Activated CD4-positive, CD25-positive, alpha-beta regulatory T cell treated with anti-CD3 and anti-CD28 coated beads, Interleukin-2, amount 50 U/mL, for 72 hours (primary cell): ENCODE data around the gene SMIM29.
A peak's percentile ranks its signal among the peaks of the same experiment; 100 is the strongest.
"Not testable (repeated sequence)": the region's sequence is repeated elsewhere in the genome, so short reads cannot be mapped to it uniquely, and the experiment has no call there.

ENCODE experiments used
- DNase-seq: peaks from one replicate; pipeline ENCODE4 v3.0.0; 2021

Gene SMIM29

DNA sequence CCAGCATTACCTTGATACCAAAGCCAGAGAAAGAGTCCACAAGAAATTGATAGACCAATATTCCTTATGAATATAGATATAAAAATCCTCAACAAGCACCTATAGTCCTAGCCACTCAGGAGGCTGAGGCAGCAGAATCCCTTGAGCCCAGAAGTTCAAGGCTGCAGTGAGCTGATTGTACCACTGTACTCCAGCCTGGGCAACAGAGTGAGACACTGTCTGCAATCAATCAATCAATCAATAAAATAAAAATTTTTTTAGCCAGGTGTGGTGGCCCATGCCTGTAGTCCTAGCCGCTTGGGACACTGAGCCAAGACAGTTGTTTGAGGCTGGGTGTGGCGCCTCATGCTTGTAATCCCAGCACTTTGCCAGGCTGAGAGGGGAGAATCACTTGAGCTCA, 18.9 kb upstream of the SMIM29 start:
- DNase-seq = no peak

DNA sequence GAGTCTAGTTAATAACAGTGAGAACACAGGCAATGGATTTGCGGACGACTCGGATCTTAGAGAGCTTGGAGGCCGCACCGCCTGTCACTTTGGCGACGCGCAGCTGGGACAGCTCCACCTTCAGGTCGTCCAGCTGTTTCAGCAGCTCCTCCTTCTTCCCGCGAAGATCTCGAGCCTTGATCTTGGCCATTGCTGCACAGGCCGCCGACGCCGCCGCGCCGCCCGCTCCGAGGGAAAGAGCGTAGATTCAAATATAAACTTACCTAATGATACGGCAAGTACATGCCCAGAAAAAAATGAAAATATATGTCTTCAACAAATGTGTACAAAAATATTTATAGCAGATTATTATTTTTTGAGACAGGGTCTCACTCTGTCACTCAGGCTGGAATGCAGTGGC, 14.7 kb upstream of the SMIM29 start:
- not testable (repeated sequence) for DNase-seq

DNA sequence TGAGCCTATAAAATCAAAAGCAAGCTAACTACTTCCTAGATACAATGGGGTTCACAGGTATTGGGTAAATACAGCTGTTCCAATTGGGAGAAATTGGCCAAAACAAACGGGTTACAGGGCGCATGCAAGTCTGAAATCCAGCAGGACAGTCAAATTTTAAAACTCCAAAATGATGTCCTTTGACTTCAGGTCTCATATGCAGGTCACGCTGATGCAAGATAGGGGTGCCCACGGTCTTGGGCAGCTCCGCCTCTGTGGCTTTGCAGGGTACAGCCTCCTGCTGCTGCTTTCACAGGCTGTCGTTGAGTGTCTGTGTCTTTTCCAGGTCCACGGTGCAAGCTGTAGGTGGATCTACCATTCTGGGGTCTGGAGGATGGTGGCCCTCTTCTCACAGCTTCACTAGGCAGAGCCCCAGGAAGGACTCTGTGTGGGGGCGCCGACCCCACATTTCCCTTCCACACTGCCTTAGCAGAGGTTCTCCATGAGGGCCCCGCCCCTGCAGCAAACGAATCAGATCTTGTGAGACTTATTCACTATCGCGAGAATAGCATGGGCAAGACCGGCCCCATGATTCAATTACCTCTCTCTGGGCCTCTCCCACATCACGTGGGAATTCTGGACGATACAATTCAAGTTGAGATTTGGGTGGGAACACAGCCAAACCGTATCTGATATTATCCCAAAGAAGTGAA, 11.9 kb upstream of the SMIM29 start:
- DNase-seq = no peak

DNA sequence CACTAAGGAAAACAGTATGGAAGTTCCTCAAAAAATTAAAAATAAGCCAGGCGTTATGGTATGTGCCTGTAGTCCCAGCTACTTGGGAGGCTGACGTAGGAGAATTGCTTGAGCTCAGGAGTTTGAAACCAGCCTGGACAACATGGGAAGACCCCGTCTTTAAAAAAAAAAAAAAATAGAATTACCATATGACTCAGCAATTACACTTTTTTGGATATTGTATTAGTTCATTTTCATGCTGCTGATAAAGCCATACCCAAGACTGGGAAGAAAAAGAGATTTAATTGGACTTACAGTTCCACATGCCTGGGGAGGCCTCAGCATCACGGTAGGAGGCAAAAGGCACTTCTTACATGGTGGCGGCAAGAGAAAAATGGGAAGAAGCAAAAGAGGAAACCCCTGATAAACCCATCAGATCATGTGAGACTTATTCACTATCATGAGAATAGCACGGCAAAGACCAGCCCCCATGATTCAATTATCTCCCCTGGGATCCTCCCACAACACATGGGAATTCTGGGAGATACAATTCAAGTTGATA, 10.8 kb upstream of the SMIM29 start:
- DNase-seq = no peak

DNA sequence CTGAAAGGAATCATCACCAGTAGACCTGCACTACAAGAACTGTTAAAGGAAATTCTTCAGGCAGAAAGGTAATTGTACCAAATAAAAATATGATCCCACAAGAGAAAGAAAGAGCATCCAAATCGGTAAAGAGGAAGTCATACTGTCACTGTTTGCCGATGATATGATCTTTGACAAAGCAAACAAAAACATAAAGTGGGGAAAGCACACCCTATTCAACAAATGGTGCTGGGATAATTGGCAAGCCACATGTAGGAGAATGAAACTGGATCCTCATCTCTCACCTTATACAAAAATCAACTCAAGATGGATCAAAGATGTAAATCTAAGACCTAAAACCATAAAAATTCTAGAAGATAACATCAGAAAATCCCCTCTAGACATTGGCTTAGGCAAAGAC, 3.6 kb upstream of the SMIM29 start:
- not testable (repeated sequence) for DNase-seq

DNA sequence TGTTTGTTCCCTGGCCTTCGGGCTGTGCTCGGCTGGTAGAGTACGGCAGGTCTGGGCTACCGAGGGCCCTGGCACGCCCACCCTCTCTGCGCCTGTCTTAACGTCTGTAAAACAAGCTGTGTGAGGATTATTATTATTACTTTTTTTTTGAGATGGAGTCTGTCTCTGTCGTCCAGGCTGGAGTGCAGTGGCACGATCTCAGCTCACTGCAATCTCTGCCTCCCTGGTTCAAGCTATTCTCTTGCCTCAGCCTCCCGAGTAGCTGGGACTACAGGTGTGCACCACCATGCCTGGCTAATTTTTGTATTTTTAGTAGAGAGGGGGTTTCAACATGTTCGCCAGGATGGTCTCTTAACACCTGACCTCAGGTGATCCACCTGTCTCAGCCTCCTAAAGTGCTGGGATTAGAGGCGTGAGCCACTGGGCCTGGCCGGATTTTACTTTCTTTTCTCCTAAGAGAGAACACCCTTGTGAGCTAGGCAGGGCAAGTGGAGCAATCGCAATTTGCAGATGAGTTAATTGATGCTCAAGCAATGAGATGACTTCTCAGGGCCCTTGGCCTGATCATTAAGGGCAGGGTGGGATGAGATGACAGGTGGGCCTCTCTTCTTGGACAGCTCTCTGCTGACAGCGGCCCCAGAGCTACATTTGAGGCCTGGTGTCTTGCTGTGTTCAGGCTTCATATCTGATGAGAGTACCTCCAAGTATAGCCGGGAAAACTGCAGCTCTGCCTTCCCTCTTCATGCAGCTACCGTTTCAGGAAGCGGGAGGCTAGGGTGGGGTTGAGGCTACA, 859 bp upstream of the SMIM29 start:
- no peak for DNase-seq

DNA sequence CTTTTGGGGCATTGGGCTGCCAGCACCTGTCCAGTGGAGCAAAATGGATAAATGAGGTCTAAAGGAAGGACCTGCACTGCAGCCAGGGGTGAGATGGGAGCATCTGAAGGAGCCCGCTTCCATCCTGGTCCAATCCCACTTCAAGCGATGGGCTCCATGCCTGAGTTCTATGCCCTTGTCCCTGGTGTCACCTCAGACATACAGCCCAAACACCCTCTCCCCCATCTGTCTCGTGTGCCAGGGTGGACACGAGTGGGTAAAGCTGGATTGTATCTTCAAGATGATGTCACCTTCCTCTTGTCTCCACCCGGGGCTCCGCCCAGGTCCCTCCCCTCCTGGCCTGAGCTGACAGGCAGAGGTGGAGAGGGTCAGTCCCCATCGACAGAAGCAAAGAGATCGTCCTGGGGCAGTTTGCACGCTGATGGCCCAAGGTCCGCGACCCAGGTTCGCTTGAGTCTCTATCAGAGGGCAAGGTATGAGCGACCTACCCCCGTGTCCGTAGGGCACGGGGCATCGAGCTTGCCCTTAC, 544 bp downstream of the SMIM29 start:
- peak; percentile 67 for DNase-seq

DNA sequence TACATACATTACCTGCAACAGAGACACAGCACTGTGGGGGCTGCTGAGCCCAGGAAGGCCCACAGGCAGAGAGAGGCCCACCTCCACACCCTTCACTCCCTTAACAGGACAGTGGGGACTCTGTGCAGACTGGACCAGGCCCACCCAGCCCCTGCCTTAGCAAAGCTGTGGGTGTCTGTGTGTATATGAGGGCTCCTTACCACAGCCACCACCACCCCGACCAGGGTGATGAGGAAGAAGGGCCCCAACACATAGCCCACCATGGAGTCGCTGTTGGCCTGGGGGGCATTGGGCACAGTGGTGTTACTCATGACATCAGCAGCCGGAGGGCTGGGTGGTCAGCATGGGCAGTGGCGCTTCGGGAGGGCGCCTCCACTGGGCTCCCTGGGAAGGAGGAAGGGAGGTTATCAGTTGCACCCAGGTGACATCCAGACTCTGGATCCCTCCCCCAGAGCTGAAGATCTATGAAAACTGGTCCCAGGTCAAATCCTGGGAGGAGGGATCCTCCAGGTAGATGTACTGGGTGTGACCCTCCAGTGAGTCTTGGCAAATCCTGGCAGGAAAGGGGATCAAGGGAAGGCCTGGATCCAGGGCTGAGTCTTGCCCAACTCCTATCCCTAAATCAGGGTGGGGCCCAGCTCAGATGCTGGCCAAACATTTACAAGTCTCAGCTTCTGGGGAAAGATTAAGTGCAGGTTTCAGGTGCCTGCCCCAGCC, 1.2 kb downstream of the SMIM29 start:
- no peak for DNase-seq

DNA sequence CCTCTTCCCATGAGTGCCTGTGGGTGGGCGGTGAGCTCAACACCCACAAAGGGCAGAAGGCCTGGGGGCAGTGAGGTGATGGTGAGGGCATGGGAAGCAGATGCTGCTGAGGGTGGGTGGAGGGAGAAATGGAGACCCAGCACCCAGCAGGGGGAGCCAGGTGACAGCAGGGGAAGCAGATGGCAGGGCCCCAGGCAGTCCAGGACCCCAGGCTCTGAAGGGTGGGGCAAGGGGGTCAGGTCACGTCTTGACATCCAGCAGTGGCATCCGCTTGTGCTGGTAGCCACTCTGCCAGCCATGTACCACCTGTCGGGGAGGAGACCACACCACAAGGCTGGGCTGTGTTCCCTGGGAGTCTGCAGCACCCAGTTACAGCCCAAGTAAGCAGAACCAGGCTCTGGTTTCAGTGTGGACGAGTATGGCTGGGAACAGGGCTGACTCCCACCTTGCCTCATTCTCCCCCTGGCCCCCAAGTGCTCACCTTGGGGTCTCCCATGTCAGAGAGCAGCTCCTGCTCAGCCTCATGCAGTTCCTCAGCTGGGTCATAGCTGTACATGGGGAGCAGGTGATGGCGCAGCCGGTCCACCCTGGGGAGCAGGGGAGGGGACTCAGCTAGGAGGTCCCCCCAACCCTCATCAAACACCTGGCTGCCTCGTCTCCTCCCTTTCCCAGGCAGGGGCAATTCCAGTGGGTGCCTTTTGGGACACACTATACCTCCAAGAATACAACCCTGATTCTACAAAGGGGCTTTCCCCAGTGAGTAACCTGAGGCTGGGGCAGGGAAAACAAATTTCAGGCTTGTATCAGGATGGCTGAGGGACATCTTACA, 2.0 kb downstream of the SMIM29 start:
- no peak for DNase-seq

DNA sequence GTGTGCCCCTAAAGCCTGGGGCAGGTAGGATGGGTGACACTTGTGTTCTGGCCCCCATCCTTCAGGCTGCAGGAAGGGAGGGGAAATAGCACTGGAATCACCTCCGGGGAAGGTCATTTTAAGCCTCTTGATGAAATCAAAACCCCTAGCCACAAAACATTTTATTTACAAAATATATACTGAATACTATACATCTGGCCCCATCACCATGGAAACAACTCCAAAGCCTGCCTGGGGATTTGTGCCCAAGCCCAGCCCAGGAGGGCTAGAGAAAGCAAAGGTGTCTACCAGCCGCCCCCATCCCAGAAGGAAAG, 2.6 kb downstream of the SMIM29 start:
- no peak for DNase-seq

DNA sequence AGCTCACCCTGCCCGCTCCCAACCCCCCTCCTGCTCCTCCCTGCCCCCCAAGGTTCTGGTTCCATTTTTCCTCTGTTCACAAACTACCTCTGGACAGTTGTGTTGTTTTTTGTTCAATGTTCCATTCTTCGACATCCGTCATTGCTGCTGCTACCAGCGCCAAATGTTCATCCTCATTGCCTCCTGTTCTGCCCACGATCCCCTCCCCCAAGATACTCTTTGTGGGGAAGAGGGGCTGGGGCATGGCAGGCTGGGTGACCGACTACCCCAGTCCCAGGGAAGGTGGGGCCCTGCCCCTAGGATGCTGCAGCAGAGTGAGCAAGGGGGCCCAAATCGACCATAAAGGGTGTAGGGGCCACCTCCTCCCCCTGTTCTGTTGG, 3.1 kb downstream of the SMIM29 start:
- not testable (repeated sequence) for DNase-seq

DNA sequence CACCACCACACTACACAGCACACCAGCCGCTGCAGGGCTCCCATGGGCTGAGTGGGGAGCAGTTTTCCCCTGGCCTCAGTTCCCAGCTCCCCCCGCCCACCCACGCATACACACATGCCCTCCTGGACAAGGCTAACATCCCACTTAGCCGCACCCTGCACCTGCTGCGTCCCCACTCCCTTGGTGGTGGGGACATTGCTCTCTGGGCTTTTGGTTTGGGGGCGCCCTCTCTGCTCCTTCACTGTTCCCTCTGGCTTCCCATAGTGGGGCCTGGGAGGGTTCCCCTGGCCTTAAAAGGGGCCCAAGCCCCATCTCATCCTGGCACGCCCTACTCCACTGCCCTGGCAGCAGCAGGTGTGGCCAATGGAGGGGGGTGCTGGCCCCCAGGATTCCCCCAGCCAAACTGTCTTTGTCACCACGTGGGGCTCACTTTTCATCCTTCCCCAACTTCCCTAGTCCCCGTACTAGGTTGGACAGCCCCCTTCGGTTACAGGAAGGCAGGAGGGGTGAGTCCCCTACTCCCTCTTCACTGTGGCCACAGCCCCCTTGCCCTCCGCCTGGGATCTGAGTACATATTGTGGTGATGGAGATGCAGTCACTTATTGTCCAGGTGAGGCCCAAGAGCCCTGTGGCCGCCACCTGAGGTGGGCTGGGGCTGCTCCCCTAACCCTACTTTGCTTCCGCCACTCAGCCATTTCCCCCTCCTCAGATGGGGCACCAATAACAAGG, 3.6 kb downstream of the SMIM29 start:
- not testable (repeated sequence) for DNase-seq

DNA sequence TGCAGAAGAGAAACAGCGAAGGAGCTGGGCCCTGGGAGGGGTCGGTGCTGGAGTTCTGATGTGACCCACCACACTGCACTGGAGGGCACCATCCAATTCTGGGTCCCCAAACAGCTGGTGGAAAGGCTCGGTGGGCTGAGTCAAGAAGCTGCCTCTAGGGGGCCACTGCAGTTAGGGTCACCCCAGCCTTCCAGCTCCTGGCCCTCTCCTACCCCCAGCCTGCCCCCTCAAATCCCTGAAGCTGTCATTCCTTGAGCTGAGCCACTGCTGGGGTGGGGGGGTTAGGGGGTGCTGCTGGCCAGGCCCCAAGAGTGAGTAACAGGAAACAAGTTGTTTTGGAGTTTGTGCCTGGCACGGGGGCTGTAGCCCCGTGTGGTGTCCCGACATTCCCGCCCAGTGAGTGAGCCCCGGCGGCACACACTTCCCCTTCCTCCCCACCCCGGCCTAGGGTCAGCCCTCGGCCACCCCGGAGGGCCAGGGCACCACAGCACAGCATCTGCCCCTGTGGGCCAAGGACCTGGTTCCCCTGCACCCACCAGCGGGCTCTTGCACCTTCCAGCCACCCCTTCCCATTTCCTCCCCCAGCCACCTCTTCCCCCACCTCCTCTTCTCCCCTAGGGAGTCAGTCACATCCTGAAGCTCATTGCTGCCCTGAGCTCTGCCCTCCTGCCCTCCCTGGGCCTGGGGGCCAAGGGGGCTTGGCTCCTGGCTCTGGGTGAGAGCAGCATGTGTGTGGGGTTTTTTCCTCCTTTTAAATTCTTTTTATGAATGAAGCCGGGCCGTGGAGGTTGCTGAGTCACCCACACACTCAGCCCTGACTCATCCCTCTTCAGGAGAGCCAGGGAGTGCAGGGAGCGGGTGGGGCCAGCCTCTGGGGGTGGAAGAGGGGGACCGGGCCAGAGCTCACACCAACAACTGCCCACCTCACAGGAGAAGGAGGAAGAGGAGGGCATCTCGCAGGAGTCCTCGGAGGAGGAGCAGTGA, 4.6 kb downstream of the SMIM29 start:
- DNase-seq = no peak

DNA sequence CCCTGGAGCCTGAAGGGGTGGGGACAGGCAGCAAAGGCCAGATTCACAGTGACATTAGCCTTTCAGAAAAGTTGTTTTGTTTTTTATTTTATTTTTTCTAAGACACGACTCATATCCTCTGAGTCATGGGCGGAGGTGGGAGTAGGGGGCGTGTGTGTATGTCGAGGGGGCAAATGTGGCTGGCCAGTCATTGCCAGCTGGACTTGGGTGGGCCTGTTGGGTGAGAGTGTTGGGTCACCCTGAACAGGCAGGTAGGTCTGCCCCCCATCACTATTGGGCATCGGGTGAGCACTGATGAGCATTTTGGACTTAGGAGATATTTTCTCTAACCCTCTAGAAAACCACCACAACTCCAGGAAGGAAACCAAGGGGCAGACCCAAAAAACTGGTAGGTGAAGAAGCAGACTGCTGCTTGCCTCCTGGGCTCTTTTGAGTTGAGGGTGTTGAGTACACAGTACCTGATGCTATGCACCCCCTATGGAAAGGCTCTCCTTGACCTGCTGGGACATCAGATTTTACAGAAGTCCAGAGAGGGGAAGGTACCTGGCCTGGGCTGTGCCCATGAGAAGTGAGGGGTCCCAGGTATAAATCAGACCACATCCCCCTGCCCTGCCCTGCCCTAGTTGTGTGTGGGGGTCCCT, 5.6 kb downstream of the SMIM29 start:
- DNase-seq = peak; percentile 28

DNA sequence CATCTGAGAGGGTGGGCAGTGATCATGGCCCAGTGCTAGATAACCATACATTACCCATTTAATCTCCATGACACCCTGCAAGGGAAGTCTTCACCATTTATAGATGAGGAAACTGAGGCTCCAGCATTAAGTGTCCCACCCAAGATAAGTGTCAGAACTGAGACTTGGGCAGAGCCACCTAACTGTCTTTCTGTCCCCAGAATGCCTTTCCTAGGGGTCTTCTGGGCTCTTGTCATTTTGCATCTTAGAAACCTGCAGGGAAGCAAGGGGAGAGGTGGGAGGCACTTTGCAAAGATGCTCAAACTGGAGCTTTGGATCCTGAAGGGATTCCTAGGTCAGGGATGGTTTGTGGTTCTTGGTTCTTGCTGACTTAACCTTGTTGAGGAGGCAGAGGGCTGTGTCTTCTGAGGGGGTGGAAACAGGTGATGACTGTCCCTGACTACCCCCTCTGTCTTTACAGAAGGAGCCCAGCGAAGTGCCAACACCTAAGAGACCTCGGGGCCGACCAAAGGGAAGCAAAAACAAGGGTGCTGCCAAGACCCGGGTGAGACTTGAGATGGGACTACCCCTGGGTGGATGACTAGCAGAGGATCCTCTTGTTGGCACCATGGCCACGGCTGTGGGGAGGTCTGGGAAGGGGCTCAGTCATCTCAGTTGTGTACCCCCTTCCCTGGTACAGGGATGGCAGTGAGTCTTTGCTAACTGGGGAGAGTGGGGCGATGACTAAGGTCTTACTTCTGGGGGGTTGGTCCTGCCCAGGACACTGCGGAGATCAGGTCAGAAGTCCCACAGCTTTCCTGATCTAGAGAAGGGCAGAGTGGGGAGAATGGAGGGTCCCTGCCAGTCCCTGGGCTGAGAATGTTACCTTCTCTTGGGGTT, 6.3 kb downstream of the SMIM29 start:
- DNase-seq = peak; percentile 0

DNA sequence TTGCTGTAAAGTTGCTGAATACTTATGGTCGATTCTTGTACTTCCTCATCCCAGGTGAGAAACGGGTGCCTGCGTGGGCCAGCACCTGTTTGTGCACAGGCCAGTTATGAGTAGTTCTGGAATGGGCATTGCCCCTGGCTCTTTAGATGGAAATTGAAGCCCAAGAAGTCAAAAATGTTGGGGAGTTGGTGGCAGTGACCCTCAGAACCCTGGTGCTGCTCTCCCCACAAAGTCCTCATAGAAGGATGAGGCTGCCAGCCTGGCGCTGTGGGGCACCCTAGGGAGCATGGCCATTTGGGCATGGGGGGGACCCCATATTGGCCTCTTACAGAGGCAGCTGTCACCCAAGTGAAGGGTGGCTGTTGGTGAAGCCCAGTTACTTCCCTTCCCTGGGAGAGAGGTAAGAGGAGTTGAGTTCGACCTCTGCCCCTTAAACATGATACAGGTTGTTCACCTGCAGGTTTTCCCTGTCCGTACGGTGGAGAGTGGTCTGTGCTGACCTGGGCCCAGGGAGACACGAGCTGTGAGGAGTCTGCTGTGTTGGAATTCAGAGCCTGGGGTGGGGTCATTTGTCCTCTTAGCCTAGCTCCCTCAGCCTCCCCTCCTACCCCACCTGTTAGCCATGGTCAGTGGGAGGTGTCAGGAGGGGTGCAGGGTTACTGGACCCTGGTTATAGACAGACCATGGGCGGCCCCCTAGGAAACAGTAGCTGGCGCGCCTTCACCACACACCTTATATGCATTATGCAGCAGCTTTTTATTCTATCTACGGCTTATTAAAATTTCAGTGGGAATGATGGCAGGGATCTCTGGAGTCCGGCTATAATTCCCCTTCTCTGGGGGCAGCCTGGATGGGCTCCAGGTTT, 7.2 kb downstream of the SMIM29 start:
- peak; percentile 15 for DNase-seq

DNA sequence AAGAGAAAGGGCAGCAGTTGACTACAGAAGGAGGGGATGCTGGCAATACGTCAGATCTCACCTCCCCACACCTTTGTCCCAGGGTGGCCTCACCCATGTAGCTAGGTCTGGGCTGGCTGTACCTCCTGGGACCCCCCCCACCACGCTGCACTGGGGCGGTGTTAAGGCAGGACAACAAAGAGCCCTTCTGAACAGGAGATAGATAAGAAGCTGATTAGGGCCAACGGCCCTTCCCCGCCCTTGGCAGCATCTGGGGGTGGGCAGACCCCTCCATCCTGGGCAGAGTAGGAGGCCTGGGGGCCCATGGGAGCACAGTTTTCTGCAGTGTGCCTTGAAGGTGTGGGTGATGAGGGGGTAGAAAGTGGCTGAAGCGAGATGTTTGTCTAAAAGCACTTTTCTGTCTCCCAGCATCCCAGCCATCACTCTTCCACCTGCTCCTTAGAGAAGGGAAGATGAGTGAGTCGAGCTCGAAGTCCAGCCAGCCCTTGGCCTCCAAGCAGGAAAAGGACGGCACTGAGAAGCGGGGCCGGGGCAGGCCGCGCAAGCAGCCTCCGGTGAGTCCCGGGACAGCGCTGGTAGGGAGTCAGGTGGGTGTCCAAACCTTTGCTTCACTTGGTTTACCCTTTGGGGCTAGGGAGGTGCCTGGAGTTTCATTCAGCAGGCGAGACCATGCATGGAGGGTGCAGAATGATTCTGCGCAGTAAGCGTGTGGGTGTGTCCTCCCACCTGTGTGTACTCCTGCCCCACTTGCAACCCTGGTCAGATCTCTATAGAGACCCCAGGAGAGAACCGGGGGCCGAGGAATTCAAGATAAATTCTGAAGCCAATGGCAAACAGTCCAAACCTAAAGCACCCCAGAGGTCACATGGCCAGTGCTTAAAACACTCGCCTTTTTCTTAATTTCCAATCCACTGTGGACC, 8.2 kb downstream of the SMIM29 start:
- peak; percentile 26 for DNase-seq
